Measurements from ENCODE around the gene MLN.

Gene MLN

DNA sequence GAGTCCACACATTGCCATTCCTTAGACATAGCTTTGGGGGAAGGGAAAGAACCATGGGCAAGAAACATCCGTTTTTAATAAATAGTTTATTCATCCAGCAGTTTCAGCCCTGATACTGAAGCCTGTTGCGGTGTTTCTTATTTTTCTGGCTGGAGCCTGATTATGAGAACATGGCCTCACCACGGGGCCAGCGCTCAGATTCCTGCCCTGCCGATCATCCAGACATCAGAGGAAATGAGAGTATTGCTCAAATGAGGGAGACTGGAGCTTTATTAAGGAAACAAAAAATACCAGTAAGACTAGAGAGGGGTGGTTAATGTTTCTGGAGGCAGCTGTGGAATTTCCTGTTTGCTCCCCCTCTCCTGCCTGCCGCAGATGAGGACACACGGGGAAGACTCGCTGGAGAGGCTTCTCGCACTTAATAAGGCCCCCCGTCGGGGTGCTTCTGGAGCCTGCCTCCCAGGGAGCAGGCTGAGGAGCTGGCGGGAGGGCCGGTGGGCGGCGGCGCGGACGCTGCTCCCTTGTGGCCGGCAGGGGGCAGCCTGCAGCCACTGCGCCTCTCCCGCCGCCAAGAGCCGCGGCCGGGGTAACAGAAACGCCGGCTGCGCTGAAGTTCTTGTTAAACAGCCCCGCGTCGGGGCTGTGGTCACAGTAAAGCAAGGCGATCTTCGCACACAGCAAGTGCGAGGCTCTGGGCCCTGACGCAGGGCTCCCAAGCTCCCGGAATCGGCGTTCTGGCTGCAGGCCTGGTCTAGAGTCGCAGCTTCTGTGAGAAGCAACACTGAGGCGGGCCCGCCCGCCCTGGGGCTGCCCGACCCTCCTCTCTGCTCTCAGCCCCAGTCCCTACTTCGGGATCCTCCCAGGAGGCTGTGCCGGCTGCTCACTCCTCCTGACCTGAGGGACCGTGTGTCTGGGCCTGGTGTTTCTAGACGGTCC lies 32.4 kb downstream of the MLN start:
- peak overlapping the region; percentile 24; the same call in 1 of the 2 replicates for H3K4me3 ChIP-seq (ENCODE audit: low read length)
- DNase-seq (ENCODE audit: low read depth), result peak; percentile 100
- TF ChIP-seq, protein P1, sequence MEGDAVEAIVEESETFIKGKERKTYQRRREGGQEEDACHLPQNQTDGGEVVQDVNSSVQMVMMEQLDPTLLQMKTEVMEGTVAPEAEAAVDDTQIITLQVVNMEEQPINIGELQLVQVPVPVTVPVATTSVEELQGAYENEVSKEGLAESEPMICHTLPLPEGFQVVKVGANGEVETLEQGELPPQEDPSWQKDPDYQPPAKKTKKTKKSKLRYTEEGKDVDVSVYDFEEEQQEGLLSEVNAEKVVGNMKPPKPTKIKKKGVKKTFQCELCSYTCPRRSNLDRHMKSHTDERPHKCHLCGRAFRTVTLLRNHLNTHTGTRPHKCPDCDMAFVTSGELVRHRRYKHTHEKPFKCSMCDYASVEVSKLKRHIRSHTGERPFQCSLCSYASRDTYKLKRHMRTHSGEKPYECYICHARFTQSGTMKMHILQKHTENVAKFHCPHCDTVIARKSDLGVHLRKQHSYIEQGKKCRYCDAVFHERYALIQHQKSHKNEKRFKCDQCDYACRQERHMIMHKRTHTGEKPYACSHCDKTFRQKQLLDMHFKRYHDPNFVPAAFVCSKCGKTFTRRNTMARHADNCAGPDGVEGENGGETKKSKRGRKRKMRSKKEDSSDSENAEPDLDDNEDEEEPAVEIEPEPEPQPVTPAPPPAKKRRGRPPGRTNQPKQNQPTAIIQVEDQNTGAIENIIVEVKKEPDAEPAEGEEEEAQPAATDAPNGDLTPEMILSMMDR (conservative IDR thresholded peaks at IDR 0.05; ENCODE audit: low read length), result peak; percentile 53

DNA sequence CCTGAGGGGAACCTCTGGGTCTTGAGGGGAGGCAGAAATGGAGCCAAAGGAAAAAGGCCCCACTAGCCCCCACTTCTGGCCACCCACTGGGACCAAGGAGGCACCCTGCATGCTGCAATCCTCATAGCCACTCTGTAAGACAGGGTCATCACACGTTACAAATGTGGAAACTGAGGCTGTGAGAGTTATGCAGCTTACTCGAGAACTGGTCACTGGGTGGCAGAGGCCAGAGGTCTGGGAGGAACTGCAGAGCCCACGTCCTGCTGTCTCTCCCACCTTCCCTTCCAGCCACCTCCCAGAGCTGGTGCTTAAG lies 33.0 kb downstream of the MLN start:
- no peak for DNase-seq (ENCODE audit: low read depth)
- TF ChIP-seq, protein P1 (conservative IDR thresholded peaks at IDR 0.05; ENCODE audit: low read length), result no peak
- H3K4me3 ChIP-seq (ENCODE audit: low read length), result no peak overlapping the region; the same call in 1 of the 2 replicates

DNA sequence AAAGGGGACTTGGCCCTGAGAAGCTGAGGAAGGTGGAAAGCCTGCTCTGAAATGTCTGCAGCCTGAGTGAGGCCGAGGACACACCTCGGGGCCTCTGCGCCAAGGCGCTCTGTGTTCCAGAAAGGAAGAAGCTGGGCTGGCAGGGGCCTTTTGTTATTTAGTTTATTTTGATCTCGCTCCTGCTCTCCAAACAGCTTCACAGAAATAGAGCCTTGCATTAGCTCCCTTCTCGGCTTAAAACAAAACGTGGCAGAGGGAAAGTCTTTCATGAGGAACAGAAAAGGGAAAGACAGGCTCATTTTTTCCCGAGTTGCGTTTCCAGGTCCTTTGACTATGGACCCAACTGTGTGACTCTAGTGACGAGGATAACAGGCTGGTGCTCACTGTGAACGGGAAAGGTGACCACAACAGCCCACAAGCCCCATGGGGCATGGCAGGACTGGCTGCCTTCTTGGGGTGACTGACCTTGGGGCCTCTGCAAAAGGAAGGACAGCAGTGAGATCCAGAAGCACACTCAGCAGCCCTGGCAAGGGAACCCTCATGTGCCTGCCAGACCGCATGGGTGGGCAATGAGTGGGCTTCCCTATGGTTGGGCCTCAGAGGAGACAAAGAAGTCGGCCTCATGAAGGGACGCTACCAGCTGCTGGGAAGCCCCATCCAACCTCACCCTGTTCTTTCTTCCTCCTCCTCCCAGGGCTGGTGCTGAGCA lies 33.5 kb downstream of the MLN start:
- no peak overlapping the region for H3K4me3 ChIP-seq (ENCODE audit: low read length)
- TF ChIP-seq, protein P1 (conservative IDR thresholded peaks at IDR 0.05; ENCODE audit: low read length), result no peak
- DNase-seq (ENCODE audit: low read depth), result no peak

DNA sequence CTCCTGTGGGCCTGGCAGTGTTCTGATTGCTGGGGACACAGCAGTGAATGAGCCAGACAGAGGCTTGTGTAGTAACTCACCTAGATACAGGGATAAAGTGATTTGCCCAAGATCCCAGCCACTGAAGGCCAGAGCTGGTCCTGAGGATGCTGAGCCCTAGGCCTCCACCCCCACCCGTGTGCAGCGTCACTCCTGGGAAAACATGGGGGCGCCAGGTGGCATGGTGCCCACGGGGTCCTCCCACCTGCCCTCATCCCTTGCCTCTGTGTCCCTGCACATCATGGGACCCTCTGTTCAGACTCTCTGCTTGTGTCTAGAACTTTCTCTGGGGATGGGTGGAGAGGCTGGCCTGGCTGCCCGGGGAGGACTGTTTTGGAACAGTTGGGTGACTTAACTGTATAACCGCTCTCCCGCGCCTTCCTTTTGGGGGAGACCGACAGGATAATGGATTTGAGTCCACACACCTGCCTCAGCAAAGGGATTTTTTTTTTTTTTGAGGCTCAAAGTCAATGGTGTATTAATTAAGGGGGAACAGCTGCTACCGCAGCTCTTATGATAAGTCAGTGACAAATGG lies 34.5 kb downstream of the MLN start:
- TF ChIP-seq, protein P1 (conservative IDR thresholded peaks at IDR 0.05; ENCODE audit: low read length), result no peak
- no peak for DNase-seq (ENCODE audit: low read depth)
- no peak overlapping the region for H3K4me3 ChIP-seq (ENCODE audit: low read length)

DNA sequence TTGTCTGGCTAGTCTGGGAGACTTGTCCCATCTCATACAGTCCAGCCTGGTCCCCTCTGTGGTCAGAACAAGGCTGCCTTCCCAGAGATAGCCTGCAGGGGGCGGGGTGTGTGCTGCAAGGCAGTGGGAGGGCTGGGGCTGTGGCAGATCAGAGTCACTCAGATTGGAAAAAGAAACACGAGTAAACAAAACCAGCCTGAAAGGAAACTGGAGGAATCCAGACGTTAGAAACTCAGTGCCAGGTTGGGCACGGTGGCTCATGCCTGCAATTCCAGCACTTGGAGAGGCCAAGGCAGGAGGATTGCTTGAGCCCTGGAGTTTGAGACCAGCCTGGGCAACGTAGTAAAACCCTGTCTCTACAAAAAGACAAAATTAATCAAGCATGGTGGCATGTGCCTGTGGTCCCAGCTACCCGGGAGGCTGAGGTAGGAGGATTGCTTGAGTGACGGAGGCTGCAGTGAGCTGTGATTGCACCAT lies 35.1 kb downstream of the MLN start:
- TF ChIP-seq, protein P1 (conservative IDR thresholded peaks at IDR 0.05; ENCODE audit: low read length), result peak; percentile 85
- DNase-seq (ENCODE audit: low read depth), result peak; percentile 85
- H3K4me3 ChIP-seq (ENCODE audit: low read length), result no peak overlapping the region

DNA sequence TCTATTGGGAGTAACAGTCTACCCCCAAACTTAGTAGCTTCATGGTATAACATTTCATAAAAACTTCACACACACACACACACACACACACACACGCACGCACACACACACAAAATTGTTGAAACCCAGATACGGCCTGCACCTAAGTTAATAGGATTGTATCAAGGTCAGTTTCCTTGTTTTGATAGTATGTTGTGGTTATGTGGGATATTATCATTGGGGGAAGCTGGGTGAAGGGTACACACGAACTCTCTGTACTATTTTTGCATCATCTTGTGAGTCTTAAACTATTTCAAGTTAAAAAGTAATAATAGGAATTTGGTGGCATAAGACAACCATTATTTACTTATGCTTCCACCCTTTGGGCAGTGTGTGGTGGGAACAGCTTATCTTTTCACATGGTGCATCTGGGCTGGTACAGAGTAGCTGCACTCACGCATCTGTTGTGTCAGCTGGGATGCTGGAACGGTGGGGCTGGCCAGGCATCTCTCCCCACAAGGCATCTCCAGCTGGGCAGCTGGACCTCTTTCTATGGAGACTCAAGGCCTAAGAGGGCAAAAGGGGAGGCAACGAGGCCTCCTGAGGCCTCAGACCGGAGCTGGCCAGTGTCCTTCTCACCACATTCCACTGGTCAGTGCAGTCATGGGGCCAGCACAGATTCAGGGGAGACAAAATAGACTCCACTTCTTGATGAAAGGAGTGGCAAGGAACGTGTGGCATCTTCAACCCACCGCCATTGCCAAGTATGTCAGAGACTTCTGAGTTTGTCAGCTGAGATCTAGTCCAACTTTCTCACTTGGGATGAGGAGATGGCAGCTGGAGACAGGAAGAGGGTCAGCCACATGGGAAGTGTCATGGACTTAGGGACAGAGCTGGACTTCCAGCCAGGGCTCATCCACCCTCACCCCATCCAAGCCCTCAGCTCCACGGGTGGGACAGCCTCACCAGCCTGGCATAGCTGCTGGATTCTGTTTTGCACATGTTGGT lies 36.6 kb downstream of the MLN start:
- no peak overlapping the region for H3K4me3 ChIP-seq (ENCODE audit: low read length)
- no peak for DNase-seq (ENCODE audit: low read depth)
- TF ChIP-seq, protein P1 (conservative IDR thresholded peaks at IDR 0.05; ENCODE audit: low read length), result no peak
